Cardiac fibroblast (primary cell): Measurements from ENCODE around the gene NUMB.

Source experiments
- DNase-seq, 2 donors: peaks; one replicate each; pipeline versions ENCODE4 v3.0.0 to v3.0.0-alpha.2; 2010; ENCODE audit warnings: low read depth in 2 of 2
- H3K4me3 ChIP-seq, 2 donors: replicated peaks in 1 of 2; 1 replicate in 1 of 2; 2 replicates in 1 of 2; pipeline ENCODE4 v1.5.1; 2011; ENCODE audit warnings: low read depth in 2 of 2, low read length in 2 of 2, mild to moderate bottlenecking in 2 of 2, moderate library complexity in 1 of 2
- TF ChIP-seq, protein P1 (sequence below): IDR thresholded peaks from one replicate; pipeline ENCODE4 v1.5.1; 2011; ENCODE audit warnings: low read depth, mild to moderate bottlenecking, low read length, inconsistent platforms

The NUMB gene

DNA sequence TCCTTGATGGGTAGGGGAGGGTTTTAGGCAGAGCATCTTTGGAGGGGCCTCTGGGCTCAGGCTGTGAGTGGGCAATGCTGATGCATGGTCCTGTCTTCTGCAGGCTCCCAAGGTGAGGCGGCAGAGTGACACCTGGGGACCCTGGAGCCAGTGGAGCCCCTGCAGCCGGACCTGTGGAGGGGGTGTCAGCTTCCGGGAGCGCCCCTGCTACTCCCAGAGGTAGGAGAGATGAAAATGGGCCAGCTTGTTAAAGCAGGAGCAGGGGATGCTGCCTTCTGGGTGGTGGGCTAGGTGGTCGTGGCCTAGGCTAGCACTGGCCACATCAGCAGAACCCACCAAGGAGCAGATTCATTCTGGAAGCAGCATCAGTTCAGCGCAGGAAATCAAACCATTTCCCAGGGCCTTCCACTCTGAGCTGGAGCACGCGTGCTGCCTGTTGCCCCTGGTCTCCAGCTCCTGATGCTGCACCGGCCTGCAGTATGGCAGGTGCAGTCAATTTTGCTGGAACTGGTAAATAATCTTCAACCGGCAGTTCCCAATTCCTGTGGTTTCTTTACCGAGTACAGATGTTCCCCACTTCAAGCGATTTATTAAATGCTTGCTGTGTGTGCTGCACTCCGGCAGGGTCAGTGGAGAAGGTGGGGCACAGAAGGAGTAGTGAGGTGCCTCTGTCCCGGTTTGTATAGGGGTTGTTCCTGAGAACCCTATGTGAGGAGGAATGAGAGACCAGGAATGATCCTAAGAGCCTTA lies 213.6 kb downstream of the NUMB start:
- TF ChIP-seq, protein P1, sequence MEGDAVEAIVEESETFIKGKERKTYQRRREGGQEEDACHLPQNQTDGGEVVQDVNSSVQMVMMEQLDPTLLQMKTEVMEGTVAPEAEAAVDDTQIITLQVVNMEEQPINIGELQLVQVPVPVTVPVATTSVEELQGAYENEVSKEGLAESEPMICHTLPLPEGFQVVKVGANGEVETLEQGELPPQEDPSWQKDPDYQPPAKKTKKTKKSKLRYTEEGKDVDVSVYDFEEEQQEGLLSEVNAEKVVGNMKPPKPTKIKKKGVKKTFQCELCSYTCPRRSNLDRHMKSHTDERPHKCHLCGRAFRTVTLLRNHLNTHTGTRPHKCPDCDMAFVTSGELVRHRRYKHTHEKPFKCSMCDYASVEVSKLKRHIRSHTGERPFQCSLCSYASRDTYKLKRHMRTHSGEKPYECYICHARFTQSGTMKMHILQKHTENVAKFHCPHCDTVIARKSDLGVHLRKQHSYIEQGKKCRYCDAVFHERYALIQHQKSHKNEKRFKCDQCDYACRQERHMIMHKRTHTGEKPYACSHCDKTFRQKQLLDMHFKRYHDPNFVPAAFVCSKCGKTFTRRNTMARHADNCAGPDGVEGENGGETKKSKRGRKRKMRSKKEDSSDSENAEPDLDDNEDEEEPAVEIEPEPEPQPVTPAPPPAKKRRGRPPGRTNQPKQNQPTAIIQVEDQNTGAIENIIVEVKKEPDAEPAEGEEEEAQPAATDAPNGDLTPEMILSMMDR: no peak
- H3K4me3 ChIP-seq: peak overlapping the region in 1 of 2 donors; percentile 65

DNA sequence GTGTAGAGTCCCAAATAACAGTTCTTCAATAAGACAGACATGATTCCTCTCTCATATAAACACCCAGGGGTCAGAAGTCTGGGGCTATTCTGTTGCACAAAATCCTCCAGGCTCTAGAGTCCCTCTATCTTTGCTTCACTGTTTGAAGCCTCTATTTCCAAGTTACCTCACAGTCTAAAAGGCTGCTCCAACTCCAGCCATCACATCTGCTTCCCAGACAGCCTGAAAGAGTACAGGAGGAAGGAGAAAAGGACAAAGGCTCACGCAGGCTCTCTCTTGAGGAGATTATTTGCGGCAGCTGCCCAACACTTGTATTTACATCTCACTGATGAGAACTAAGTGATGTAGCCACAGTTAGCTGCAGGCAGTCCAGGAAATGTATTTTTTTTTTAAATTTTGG lies 214.6 kb downstream of the NUMB start:
- no peak for DNase-seq
- TF ChIP-seq, protein P1: no peak
- H3K4me3 ChIP-seq: no peak overlapping the region

More for the DNA sequence above, 213.6 kb downstream of the NUMB start:
- DNase-seq: no peak

DNA sequence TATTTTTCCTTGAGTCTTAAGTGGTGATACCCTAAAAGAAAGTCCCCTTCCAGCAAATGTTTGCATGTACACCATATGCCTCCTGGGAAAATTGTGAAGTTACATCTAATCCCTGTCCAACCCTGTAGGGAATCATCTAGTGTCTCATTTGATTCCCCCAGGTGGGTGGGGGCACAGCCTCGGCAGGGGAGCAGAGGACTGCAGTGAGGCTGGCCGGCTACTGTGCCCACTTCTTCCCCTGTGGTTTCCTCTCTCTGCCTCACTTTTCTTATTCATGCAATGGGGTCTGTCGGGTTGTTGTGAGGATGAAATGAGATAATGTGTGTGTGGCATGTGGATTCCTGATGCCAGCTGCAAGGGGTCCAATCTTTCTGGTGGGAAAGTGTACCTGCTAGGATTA lies 215.0 kb downstream of the NUMB start:
- DNase-seq: no peak
- TF ChIP-seq, protein P1: no peak
- H3K4me3 ChIP-seq: no peak overlapping the region

DNA sequence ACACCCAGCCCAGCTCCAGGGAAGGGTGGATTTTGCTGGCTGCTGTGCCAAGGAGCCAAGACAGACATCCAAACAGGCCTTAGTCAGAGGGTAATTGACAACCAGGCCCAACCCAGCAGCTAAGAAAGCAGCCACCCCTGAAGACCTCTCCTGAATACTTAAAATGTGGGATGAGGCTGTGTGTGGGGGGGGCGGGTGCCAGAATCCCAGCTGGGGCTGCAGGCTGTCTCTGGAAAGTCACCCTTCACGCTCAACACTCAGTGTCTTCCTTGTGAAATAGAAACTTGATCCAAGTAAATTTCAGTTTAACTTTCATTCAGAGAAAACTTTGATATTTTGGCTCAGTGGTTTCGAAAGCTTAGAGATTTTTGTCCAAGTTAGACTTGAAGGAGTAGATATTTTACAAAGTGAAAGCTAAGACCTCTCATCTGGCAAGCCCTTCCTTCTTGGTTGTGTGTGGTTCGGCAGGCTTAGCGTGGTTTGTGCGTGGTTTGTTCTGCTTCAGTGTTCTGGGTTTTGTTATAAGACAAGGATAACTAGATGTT lies 215.9 kb downstream of the NUMB start:
- H3K4me3 ChIP-seq: no peak overlapping the region
- TF ChIP-seq, protein P1: no peak
- DNase-seq: peak in 1 of 2 donors; percentile 28

DNA sequence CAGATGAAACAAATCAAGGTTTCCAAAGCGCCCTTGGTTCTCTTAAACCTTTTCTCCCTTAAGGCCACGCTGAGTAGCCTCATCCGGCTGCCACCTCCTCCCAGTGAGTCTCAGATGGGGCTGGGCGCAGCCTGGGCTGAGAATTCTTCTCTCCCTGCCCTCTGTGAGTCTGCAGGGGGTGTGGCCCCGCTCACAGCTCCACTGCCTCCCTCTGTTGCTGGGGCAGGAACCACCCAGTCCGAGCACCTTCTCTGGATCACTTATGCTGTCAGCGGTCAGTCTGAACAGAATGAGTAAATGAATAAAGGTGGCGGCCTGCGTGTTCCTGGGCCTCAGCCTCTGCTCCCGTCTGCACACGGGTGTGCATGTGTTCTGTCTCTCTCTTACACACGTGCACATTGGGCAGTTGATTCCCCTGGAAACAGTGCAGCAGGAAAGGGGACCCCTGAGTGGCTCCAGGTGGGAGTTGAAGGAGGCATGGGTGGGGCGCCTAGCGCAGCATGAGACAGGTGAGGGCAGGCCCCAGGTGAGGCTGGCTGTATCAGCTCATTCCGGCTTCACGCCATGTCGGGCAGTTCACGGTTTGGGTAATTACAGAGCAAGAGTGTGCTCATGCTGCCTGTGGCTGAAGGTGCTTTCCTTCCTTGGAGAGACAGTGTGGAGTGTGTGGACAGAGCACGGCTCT lies 216.7 kb downstream of the NUMB start:
- H3K4me3 ChIP-seq: no peak overlapping the region
- TF ChIP-seq, protein P1: no peak
- no peak for DNase-seq

DNA sequence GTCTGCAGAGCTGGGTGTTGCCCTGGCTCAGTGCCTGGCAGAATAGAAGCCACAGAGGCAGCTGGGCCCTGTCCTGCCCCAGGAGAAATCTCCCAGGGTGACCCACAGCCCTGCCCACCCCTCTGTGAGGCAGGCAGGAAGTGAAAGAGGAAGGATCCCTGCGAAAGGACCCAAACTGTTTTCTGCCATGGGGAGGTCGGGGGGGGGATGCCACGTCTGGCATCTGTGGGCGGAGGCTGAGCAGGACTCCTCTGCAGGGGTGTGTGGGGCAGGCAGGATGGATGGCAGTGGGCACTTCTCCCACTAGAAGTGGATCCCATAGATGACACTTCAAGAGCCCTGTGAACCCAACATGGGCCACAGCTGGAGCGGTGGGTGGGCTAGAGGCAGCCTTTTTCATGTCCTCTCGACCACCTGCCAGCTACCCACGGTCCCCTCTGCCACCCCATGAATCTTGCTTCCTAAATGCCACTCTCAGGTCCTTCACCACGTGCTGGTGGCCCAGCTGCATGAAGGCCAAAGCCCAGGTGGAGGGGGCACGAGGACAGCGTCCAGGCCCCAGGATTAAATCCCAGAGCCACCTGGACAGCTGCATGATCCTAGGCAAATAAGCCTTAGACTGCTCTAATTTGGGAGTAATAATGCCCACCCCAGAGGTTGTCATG lies 217.4 kb downstream of the NUMB start:
- TF ChIP-seq, protein P1: no peak

More for the DNA sequence above, 217.4 kb downstream of the NUMB start:
- DNase-seq: no peak
- H3K4me3 ChIP-seq: no peak overlapping the region
